A673 (cell line): Measurements from ENCODE around the gene TMEM150C.

Experiments used
- EZH2 ChIP-seq: fragments of 200-600 bp; sonication (generic); IDR thresholded peaks from 2 replicates; pipeline ENCODE4 v1.6.1; 2017; ENCODE audit warnings: borderline replicate concordance, low read depth, mild to moderate bottlenecking, mixed read lengths, antibody characterized with exemption, low read length; ENCODE audit not compliant: poor library complexity, severe bottlenecking
- TF ChIP-seq, protein P1 (sequence below): fragments of 300-800, 200-600 bp; sonication (generic); conservative IDR thresholded peaks from 2 replicates; pipeline ENCODE4 v1.5.1; 2017; ENCODE audit warnings: low read depth, mild to moderate bottlenecking, antibody characterized with exemption, low read length, moderate library complexity, mixed read lengths

DNA sequence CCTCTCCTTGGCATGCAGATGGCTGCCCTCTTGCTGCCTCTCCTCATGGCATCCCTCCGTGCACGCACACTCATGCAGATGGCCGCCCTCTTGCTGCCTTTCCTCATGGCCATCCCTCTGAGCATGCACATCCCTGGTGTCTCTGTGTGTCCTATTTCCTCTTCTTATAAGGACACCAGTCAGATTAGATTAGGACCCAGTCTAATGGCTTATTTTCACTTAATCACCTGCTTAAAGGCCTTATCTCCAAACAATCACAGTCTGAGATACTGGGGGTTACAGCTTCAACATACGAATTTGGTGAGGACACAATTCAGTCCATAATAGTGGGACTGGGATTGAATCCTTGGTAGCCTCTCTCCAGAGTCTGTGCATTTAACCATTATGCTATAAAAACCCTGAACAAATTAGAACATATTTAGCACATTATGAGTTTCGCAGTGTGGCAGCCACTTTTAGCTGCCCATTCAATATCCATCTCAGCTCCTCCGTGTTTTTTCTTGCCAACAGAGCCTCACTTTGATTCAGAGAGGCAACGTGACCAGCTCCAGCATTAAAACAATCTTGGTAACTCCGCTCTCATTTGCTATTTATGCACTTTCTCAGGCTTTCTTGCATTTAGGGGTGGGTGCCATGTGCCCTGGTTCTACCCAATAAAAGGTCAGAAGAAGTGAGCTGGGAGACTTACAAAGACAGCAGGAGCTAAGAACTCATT lies 26.2 kb upstream of the TMEM150C start:
- TF ChIP-seq, protein P1, sequence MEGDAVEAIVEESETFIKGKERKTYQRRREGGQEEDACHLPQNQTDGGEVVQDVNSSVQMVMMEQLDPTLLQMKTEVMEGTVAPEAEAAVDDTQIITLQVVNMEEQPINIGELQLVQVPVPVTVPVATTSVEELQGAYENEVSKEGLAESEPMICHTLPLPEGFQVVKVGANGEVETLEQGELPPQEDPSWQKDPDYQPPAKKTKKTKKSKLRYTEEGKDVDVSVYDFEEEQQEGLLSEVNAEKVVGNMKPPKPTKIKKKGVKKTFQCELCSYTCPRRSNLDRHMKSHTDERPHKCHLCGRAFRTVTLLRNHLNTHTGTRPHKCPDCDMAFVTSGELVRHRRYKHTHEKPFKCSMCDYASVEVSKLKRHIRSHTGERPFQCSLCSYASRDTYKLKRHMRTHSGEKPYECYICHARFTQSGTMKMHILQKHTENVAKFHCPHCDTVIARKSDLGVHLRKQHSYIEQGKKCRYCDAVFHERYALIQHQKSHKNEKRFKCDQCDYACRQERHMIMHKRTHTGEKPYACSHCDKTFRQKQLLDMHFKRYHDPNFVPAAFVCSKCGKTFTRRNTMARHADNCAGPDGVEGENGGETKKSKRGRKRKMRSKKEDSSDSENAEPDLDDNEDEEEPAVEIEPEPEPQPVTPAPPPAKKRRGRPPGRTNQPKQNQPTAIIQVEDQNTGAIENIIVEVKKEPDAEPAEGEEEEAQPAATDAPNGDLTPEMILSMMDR: no peak
- no peak for TF ChIP-seq EZH2
